Iris pigment epithelial cell (primary cell): ENCODE results near the gene CRHR2.

ENCODE experiments used
- DNase-seq: peaks from one replicate; pipeline ENCODE4 v3.0.0-alpha.2; 2011; ENCODE audit warnings: low read depth

Gene CRHR2

DNA sequence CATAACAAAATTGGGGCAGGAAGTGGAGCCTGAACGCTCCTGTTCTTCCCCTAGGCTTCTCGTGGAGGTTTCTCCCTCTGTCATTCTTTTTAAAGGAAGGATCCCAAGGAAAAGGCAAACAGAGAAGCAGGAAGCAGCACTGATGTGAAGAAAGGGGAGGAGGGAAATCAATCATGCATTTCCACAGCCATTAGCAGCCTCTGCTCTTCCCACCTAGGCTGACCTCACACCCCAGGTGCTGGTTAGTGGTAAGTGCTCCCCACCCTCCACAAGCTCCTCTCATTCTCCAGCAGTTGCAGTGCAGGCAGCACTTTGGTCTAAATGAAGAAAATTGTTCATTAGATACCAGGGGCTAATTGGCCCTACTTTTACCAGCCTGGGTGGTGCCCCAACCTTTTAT lies 2.6 kb downstream of the CRHR2 start:
- DNase-seq = no peak

DNA sequence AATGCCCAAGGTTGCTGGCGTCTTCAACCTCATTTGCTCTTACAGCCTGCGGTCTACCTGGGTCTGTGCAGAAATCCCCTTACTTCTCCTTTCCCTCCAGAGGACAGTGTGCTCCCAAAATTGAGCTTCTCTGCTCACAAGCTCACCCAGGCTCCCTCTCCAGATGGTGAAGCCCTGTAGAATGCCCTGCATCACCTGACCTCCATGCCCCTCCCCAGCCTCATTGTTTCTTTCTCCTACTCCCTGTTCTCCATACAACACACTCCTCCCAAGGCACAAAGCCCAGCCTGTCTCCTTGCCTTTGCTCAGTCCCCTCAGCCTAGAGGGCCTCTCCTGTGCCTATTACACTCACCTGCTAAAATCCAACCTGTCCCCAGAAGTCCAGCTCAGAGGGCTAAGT lies 3.5 kb downstream of the CRHR2 start:
- DNase-seq = no peak

DNA sequence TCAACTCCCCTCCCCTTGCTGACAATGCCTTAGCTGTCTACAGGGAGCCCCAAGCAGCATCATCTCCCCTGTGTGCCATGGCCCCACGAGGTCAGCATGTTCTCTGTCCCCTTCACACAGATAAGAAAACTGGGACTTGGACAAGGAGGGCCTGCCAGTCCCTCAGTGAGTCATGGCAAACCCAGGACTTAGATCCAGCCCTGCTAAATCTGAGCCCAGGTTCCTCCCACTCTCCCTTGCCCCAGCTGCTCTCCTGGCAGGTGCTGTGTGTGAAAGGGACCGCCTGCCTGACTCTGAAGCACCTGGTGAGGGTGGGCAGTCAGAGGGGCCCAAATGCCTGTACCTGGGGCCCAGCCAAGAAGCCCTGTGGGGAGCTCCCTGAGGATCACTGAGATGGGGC lies 7.4 kb downstream of the CRHR2 start:
- no peak for DNase-seq

DNA sequence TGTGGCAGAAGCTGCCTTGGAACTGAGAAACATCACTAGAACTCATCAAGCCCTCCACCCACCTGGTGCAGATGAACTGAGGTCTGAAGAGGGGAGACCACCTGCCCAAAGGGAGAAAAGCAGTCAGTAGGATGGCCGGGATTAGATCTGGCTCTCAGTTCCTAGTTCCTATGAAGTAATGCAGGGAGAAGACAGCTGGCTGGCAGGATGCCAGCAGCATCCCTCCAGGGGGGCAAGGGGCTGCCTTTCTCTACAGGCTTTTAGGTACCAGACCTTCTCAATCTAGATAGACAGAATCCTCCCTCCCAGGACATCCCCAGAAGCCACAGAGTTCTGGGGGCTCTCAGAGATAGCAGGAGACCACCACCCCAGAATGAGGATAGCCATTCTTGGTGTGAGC lies 7.8 kb downstream of the CRHR2 start:
- no peak for DNase-seq

DNA sequence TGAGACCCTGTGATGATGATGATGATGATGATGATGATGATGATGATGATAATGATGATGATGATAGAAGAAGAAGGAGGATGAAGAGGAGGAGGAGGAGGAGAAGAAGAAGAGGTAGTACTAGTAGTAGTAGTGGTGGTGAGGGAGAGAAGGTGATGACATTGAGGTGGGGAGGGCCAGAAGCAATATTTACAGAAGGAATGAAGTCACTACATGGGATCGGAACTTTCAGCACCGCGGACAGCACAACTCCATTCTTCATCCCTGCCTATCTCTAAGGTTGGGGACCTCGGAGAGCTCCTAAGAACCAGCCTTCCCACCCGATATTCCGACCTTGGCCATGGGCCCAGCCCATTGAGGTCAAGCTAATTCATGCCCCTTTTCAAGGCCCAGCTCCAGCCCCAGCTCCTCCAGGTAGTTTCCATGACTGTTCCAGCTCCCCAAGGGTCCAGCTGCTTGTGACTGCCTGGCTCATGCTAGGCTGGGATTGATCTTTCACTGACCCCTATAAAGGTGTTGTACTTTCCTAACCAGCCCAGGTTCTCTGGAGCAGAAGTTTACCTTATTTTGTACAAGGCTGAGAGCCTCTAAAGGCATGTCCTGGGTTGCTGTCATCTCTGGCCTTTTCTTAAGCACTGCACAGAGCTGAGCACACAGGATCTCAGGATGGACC lies 10.3 kb downstream of the CRHR2 start:
- DNase-seq = peak; percentile 71

DNA sequence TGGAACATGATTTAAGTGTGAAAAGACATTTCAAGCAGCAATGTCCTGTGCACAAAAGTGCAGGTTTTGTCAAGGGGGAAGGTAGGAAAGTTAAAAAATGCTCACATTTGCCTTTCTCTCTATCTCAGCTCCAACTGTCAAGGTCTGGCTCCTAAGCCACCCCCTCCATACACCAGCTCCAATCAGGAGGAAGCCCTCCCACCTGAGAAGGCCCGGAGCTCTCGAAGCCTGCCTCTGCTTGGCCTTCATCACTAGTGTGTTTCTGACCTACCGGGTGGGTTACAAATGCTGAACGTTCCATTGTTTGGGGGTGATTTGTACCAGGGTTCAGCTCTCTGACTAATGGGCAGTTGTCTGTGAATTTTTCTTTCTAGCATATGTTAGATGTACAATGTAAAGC lies 14.2 kb downstream of the CRHR2 start:
- no peak for DNase-seq

DNA sequence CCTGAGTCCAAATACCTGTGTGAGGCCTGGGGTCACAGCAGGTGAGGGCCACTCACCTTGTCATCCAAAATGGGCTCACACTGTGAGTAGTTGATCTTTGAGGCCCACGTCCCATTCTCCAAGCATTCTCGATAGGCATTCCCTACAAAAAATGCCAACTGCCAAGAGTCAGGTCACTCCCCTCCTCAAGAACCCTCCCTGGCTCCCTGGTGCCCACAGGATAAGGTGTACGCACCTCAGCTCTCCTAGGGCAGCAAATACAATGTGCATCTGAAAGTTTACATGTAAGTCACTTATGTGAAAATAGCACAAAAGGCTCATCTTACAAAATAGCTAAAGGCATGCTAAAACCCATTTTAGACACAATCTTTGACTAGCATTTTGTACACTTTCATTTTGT lies 15.1 kb downstream of the CRHR2 start:
- DNase-seq = no peak

DNA sequence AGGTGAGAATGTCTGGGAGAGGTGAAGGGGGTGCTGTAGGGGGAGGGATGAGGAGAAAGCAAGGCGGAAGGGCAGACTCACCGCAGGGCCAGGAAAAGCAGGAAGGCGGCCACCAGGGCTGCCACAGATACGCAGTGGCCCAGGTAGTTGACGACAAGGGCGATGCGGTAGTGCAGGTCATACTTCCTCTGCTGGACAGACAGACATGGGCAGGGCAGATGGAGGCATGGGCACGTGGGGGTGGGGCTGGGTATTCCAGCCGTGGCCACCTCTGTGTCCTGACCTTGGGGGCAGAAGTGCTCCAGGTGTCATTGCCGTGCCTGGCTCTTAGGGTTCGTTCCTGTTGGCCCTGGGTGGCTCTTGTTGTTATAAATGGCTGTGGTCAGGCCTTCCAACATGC lies 16.8 kb downstream of the CRHR2 start:
- no peak for DNase-seq

DNA sequence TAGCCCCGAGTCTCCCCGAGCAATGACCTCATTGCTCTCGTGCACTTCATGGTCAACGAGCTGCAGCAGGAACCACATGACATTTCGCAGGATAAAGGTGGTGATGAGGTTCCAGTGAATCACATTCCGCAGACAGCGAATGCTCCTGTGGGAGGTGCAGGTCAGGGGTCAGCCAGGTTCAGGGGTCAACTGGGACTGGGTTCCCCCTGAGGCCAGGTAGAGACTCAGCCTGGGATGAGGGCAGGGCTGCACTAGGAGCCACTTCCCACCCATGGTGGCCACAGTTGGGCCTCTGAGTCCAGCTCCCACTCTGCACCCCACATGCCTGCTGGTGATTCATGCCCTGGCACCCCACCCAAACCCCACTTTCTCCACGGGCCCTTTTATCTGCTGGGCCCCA lies 17.2 kb downstream of the CRHR2 start:
- no peak for DNase-seq

DNA sequence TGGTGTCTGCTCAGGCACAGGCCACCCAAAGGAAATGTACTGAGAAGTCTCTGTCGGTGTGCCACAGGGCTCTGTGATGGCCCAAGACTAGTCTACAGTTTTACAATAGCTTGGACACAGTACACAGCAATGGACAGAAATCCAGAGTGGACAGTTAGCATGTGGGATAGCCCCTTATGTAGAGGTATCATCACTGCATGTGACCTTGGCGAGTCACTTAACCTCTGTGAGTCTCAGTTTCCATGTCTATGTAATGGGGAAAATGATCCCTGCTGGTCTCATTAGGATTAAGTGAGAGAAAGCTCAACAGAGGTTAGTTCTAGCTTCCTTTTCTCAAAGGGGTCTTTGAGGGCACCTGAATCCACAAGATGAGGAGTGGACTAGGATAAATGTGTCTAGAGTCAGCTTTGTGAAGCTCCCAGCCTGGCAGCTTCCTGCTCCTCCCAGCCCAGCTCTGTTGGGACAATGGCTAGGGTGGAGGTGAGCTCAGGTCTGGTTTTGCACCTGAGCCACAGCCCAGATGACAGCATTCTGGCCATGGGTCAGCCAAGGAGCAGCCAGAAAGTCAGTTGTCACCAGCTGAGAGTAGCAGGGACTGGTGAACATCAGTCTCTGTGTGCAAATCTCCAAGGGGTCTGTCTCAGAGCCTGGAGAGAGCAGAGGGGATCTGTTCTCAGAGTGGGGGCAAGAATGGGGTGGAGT lies 17.9 kb downstream of the CRHR2 start:
- DNase-seq = no peak

DNA sequence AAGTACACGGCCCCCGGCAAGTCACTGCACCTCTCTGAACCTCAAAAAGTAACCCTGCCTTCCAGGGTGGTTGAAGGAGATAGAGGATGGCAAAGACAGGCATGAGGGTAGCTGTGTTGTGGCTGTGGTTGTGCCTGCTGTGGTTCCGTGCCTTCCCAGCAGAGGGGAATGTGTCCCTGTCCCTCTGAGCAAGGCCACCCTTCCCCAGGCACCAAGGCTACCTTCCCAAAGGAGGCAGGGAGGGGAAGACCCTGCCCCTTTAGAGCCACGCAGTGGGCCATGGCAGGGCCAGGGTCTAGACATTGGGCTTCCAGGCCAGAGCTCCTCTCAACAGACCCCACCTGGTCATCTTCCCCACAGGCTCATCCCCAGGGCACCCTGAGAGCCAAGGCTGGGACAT lies 18.8 kb downstream of the CRHR2 start:
- DNase-seq = no peak

DNA sequence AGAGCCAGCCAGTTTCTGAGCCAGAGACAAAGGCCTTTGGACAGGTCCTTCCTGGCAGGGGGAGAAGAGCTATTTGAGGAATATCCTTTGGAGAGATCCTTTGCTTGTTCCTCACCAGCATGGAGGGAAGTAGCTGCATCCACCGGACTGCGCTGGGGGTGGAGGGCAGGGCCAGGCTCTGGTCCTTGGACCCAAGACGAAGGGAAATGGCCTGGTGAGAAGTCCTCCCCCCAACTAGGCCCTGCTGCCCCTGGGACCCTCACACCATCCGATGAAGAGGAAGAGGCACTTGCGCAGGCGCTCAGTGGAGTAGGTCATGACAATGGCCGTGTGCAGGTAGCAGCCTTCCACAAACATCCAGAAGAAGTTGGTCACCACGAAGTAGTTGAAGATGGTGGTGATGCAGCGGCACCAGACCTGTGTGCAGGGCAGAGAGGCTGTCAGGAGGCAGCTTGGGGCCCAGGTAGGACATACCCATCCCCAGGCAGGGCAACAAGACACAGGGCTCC lies 19.8 kb downstream of the CRHR2 start:
- DNase-seq = no peak

DNA sequence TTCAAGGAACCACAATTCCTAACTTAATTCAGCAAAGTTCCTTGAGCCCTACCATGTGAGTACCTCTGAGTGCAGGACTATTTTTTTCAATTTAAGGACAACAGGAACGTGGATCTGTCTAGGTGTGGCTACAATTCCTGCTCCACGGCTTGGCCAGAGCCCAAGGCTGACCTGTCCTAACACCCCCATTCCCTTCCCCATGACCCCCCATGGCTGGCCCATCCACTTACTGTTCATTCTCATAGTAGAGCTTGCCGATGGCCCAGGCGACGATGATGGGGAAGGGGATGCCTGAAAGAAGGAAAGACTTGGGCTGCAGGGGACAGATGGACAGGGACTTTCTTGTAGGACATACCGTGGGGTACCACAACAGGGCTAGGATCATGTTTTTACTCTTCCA lies 20.3 kb downstream of the CRHR2 start:
- no peak for DNase-seq

DNA sequence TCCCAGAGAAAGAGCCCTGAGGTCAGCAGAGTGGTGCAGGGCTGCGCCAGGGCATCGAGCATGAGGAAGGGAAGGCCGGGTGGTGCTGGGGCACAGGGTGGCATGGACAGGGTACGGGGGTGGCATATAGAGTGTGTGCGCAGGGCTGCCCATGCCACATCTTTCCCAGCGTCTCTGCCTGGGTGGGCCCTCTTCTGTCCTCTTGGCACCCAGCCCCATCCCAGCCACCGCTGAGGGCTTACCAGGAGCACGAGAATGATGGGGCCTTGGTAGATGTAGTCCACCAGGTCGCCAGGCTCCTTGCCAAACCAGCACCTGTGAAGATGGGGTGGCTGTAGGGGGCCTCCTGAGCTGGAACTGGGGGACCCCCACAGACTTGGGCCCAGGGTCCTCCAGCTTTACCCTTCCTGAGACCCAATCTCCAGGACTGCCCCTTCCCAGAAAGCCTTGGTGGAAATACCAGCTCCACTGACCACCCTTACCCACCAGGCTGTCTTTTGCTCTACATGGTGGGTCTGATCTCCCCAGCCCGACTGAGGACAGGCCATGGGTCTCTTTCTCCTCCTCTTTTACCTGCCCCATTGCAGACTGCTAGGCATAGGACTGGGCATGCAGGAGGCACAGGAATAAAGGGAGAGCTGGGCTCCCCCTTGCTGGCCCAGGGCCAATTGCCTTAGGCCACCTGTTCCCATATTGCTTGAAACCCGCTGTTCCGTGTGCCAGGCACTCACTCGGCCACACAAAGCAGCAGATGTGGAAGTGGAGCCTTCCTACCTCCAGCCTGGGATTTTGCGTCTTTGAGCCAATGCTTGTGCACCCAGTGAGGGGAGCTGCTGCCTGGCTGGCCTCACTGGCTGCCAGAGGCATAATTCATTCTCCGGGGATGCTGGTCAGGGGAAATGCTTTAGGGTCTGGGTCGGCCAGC lies 21.7 kb downstream of the CRHR2 start:
- DNase-seq = no peak

DNA sequence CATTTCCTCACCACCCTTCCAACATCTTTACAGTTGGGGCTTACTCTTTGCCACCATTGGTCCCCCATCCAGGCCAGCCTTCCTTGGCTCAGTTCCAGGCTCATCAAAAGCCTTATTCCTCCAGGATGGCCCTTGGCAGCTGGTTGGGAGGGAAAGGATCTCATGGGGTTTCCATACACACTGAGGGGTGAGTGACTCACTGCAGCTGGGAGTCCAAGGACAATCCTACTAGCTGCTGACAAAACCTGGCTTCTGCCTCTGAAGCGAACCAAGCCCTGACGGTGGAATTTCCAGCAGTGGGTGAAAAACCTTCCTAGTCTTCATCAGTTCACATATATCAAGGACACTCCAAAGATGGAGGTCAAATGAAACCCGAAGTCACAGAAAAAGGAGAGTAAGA lies 22.9 kb downstream of the CRHR2 start:
- peak; percentile 8 for DNase-seq

DNA sequence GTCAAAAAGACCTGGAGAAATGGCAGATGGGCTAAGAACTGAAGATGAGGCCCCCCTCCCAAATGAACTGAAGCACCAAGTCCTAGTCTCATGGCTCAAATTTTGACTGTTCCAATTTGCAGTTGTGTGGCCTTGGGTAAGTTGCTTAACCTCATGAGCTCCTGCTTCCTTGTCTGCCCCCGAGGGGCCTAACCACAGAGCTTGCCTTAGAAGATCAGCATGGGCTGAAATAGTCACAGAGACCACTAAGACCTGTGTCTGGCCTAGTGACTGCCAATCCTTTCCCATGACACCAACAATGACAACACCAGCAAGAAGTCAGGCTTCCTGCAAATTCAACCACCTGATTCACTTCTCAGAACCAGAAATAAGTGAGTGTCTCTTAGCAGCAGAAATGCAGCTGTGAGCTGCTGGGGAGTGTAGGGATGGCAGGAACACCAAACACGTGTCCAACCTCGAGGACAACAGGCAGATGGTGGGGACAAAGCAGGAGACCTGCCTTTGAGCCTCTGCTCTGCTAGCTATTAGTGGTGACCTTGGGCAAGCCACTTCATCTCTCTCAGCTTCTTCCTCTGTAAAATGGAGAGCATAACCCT lies 23.7 kb downstream of the CRHR2 start:
- DNase-seq = no peak

DNA sequence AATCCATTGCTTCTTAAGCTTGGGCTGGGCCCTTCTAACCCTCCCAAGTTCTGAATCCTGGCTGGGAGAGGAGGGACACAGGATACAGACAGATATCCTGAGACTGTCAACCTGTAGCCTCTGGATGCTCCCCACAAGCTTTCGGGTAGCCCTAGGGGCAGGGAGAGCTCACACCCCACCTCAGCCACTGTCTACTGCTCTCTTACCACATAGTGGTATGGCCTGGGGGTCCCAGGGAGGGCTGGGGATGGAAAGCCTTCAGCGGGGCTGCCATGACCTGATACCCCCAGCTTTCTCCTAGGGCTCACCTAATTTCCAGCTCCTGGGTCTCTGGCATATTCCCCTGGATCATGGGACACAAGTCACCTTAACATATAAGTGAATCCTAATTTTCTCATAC lies 25.1 kb downstream of the CRHR2 start:
- DNase-seq = no peak

DNA sequence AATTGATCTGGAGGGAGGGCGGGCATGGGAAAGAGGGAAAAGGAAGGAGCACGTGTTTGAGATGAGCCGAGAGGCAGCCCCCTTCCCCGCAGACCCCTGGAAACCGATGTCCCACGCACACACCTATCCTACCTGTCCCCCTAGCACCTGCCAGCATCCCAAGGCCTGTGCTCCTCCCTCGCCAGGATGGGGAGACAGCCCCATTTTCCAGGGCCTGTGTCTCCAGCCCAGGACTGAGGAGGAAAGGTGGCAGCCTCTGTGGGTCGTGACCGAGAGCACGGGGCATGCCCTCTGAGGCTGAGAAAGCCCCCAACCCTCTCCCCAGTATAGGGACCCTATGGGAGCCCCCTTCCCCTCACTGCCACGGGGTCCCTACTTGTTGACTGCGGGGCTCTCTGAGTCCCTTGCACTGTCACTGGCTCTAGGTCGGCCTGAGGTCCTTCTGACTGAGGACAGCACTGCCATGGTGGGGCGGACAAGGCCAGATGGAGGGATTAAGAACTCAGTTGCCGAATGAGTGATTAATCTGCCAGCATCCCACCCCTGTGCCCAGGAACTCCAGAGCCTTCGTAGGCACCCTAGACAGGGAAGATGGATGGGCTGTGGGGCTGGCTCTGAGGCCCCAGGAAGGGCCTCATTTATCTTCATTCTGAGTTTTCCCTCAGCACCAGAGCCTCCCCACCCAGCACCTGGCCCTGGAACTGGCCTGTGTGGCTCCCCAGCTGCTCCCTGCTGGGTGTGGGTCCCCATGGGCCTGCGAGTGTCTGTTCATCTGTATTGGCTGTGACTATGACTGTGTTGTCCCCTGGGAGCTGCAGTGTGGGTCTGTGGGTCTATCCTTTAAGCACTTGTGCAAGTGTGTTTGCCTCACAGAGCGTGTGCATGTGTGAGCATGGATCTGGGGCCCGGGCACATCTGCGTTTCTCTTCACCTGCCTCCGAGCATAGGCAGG lies 26.0 kb downstream of the CRHR2 start:
- DNase-seq = no peak

DNA sequence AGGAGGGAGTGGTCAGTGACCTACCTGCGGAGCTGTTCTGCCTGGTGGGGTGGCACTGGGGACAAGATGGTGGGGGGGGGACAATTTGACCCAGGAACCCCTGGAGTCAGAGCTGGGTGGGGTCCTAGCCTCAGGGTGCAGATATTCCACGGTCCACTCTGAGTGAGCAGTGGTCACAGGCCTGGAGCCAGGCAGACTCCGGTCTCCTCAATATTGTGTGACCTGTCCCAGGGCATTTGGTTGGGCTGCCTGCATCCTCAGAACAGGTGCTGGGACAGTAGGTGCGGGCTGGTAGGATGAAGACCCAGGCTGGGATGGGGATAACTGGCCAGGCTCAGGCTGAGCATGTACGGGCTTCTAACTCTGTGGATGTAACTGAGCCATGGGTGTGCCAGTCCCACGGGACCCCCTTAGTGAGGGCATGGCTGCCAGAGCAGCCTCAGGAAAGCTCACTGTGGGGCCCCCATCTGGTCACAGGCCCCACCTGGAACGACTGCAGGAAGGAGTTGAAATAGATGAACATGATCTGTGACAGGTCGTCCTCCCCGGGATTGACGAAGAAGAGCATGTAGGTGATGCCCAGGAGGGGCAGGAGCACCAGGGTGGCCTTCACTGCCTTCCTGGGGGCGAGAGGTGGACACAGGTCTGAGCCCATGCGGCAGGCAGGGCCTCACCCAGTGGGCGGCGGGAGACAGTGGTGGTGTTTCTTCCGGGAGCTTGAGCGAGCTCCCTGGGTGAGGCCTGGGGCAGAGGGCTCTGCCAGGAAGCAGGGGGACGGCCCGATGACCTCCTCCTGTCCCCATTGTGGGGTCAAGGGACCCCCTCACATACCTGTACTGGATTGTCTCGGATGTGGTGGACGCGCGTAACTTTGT lies 26.9 kb downstream of the CRHR2 start:
- no peak for DNase-seq
